DOHH2 (cell line): ENCODE results near the gene BTLA.

ENCODE experiments used
- EZH2phosphoT487 ChIP-seq: fragments of 200-600 bp; sonication (generic); IDR thresholded peaks from 2 replicates; pipeline ENCODE4 v1.6.1; 2017; ENCODE audit warnings: borderline replicate concordance, mild to moderate bottlenecking, antibody characterized with exemption, low read length, moderate library complexity, mixed read lengths
- TF ChIP-seq, protein P1 (sequence below): fragments of 200-600 bp; sonication (generic); IDR thresholded peaks from one replicate; pipeline ENCODE4 v1.5.1; 2014; ENCODE audit warnings: antibody characterized with exemption, mild to moderate bottlenecking, low read depth, low read length; ENCODE audit not compliant: poor library complexity, severe bottlenecking

DNA sequence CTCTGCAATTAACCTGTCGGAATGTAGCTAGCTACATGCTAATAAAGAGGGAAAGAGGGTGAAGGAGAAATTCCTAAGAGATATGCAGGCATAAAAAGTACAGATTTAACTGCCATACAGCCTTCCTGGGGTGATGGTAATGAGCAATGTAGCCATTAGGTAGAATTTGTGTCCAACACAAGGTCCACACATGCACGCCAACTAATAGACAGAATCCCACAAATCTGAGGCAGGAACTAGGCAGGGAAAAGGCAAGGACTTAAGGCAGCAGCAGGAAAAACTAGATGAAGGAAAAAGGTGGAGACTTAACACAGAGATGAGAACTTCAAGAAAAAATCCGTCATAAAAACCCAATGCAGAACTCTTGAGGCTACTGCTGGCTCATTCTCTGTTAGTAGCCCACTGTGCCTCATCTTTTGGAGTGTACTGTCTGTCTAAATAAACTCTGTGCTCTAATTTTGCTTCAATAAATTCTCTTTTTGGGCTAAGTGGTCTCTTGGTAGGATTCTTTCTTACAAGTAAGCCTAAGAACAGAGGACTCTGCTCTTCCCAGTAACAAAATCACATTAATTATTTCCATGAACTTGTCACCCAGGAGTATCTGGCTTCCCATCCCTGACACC lies 81.5 kb downstream of the BTLA start:
- TF ChIP-seq, protein P1, sequence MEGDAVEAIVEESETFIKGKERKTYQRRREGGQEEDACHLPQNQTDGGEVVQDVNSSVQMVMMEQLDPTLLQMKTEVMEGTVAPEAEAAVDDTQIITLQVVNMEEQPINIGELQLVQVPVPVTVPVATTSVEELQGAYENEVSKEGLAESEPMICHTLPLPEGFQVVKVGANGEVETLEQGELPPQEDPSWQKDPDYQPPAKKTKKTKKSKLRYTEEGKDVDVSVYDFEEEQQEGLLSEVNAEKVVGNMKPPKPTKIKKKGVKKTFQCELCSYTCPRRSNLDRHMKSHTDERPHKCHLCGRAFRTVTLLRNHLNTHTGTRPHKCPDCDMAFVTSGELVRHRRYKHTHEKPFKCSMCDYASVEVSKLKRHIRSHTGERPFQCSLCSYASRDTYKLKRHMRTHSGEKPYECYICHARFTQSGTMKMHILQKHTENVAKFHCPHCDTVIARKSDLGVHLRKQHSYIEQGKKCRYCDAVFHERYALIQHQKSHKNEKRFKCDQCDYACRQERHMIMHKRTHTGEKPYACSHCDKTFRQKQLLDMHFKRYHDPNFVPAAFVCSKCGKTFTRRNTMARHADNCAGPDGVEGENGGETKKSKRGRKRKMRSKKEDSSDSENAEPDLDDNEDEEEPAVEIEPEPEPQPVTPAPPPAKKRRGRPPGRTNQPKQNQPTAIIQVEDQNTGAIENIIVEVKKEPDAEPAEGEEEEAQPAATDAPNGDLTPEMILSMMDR = no peak
- no peak for TF ChIP-seq EZH2phosphoT487
